ENCODE data around the gene MAN1A1.
"Not testable (repeated sequence)": the region's sequence is repeated elsewhere in the genome, so short reads cannot be mapped to it uniquely, and the experiment has no call there.

The MAN1A1 gene

GRCh38 chr6:119187596-119187995 lies 162.0 kb downstream of the MAN1A1 start:
- DNase-seq, result no peak

GRCh38 chr6:119186490-119186889 lies 163.1 kb downstream of the MAN1A1 start:
- DNase-seq, result no peak

DNA sequence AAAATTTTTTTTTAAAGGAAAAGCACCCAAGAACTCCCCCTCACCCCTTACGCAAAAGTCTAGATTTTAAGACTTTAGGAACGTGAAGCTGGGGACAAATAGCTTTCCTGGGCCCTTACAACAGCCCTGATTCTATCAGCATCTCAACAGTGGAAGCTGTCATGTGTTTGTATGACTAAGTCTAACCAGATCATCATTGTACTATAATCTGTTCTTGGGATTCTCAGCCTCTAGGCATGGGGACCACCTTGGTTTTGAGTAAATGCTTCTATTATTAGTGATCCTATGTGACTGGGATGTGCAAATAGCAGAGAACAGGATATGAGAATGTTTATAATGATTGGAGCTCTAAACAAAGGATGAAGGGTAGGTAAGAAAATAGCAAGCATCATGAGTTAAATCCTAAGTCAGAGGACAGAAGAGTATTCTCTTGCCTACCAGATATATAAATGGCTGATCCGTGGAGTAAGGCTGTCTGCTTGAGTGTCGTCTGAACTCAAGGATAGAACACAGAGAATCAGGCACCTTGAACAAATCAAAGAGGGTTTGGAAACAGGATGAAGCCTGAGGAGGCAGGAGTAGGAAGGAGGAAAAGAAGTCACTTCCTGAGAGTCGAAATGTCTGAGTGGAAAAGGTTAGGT lies 165.4 kb downstream of the MAN1A1 start:
- DNase-seq, result no peak

GRCh38 chr6:119183457-119183856 lies 166.1 kb downstream of the MAN1A1 start:
- no peak for DNase-seq

- no peak for DNase-seq
These were observed 166.7 kb downstream of the MAN1A1 start for GRCh38 chr6:119182875-119183274.

DNA sequence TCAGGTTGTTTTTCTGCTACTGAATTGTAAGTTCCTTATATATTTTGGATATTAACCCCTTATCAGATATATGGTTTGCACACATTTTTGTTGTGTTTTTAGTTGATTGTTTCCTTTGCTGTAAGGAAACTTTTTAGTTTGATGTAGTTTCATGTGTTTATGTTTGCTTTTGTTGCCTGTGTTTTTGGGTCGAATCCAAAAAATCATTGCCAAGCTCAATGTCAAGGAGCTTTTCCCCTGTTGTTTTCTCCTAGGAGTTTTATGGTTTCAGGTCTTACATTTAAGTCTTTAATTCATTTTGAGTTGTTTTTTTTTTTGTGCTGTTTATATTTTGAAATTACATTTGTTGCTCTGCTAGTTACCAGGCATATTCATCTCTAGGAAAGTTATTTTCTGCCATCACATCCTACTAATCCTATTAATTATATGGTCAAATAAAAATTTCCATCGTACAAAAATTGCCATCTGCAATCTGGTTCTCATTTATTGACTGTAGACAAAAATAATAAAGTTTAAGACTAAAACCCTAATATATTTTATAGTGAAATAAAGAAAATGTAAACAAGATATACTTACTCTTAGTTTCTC lies 167.3 kb downstream of the MAN1A1 start:
- no peak for DNase-seq

DNA sequence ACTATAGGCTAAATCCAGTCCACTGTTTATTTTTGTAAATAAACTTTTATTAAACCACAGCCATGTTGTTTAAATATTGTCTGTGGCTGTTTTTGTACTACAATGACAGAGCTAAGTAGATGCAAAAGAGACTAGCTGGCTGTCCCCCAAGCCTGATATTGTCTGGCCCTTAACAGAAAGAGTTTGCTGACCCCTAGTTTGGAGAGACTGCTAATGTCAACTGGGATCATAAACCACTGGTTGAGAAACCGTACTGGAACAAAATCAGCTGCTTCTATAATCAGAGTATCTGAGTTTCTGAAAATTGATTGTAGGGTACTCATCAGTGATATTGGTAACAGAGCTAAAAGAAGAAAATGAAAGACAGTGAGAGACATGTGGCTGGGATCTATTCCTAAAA lies 168.5 kb downstream of the MAN1A1 start:
- DNase-seq, result no peak

GRCh38 chr6:119179842-119180241 lies 169.7 kb downstream of the MAN1A1 start:
- no peak for DNase-seq

GRCh38 chr6:119179062-119179461 lies 170.5 kb downstream of the MAN1A1 start:
- no peak for DNase-seq

GRCh38 chr6:119176445-119176844 lies 173.1 kb downstream of the MAN1A1 start:
- no peak for DNase-seq

- DNase-seq, result no peak
These were observed 174.4 kb downstream of the MAN1A1 start for GRCh38 chr6:119174879-119175817.

GRCh38 chr6:119174085-119174445 lies 175.5 kb downstream of the MAN1A1 start:
- no peak for DNase-seq

DNA sequence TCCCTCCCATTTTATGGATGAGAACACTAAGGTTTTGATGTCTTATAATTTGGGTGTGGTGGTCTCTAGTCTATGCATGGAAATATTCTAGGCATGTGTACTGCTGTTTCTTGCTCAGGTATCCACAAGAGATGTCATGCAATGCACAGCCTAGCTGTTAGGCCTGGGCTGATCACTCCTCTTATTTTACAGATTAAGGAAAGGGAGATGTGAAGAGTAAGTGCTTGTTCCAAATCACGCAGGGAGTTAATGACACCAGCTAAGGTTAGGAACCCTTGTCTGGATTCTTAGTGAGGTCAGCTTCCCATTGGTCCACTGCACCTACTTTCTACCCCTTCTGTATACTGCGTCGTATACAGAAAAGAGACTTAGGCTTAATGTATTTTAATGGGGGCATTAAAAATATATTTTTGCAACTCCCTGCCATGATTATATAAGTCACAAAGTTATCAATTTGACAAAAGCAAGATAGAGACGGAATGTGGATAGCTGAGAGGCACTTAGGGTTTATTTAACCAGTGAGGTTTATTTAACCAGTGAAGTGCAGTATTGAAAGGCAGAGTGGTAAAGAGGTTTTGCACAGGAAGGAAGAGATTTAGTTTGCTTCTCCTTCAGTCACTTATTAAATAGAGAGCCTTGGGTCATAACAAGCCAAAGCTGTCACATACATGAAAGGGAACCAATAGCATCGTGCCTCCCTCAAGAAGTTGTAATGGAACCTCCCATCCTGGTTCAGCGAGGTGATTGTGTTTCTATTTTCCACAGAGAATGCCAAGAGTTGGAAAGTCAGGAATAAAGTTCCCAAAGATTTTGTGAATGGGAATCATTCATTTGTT lies 176.1 kb downstream of the MAN1A1 start:
- no peak for DNase-seq

- DNase-seq, result no peak
These were observed 176.7 kb downstream of the MAN1A1 start for GRCh38 chr6:119172824-119173223.

DNA sequence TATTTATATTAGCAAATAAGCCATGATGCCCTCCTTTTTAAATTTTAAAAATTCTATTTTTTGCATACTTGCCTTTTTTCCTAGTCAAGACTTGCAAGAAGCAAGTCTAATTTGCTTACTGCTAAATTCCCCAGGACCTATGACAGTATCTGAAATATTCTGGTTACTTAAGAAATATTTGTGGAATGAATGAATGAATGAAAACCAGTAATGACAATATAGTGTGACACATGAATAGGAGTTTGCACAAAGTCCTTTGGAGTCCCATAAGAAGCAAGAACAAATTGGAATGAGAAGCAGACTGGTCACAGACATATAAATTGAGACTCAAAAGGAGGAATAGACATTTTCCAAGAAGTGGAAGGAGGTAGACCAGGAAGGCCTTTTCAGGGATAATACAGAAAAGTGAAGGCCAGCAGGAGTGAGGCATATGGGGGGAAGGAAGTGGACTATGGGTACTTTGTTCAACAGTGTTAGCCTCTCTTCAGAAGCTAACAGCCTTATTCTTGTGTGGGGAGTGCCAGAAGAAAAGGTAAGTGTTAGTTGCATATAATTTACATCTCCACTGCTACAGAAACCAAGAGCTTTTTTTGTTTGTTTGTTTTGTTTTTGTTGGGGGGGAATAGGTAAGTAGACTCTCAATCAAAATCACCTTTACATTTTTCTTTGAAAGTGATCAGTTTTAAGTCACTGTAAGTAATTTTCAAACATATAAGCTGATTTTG lies 177.5 kb downstream of the MAN1A1 start:
- no peak for DNase-seq

DNA sequence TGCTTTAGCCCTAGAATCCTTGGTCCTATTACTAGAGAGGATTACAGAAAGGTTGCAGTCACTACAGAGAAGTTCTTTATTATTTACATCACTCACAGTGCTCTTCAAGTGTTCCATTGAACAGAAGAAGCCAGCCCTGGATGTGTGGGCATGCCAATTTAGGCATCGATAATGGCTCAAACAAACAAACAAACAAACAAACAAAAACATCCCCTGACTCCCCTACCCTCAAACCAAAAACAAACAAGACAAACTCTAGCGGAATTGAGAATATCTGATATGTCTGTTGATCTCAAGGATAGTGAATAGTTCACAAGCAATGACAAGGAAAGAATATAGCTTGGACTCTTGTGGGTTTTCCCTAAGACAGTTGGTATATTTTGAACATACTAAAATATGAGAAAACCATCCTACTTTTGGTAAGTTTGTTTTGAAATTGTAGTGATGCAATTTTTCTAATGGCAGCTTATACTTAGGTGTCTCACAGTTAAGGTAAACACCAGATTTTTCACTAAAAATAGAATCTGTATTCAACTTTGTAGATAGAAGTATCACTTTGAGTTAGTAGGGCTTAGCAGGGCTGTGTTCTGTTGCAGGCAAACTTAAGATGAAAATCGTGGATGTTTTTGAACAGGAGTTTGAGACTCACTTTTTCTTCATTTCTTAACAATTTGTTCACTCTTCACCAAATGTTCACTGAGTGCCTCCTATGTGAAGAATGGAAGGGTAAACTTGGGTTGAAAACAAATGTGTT lies 178.3 kb downstream of the MAN1A1 start:
- no peak for DNase-seq

DNA sequence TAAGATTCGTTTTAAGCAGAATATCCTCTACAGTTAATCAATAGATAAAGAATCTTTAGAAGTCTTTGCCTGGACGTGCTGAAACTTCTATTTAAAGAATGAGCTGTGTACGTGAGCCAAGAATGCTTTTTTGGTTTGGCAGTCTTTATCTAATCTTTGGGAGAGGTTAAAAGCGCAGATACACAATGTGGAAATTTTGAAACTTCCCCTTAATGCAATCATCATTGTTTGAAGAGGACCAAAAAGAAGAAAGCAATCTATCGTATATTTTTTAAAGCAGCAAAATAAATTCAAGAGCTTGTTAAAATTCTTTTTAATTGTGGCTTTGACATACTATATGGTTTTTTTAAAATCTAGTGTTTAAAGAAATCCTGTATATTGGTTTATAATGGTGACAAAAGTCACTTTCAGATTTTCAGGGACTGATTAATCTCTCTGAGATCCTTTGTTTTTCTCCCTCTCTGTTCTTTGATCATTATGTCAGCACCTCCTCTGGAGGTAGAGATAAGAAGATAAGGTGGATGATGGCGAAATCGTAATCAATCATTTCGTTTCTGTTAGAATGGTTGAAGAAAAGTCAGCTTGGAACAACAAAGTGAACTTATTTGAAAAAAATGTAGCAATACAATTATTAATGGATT lies 179.0 kb downstream of the MAN1A1 start:
- no peak for DNase-seq

- no peak for DNase-seq
These were observed 179.5 kb downstream of the MAN1A1 start for GRCh38 chr6:119170103-119170446.

DNA sequence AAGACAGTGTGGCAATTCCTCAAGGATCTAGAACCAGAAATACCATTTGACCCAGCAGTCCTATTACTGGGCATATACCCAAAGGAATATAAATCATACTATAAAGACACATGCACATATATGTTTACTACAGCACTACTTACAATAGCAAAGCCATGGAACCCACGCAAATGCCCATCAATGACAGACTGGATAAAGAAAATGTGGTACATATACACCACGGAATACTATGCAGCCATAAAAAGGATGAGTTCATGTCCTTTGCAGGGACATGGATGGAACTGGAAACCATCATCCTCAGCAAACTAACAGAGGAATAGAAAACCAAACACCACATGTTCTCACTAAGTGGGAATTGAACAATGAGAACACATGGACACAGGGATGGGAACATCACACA lies 180.2 kb downstream of the MAN1A1 start:
- not testable (repeated sequence) for DNase-seq

GRCh38 chr6:119166024-119166784 lies 183.4 kb downstream of the MAN1A1 start:
- DNase-seq, result no peak

Data from NCI-H524 (cell line).